Activated T-cell treated with anti-CD3 and anti-CD28 coated beads, Interleukin-2, amount 50 U/mL, for 24 hours (primary cell): ENCODE results near the gene IL20.

Experiments
- DNase-seq: peaks from one replicate; pipeline ENCODE4 v3.0.0-alpha.2; 2020
- H3K27ac Mint-ChIP-seq: 2 replicates; pipeline ENCODE4 v1.8.0; 2020; ENCODE audit warnings: mild to moderate bottlenecking, mixed read lengths
- H3K27me3 Mint-ChIP-seq: 2 replicates; pipeline ENCODE4 v1.8.0; 2020; ENCODE audit warnings: mixed read lengths
- H3K36me3 Mint-ChIP-seq: 2 replicates; pipeline ENCODE4 v1.8.0; 2020; ENCODE audit warnings: low read depth, mixed read lengths
- H3K4me1 Mint-ChIP-seq: 2 replicates; pipeline ENCODE4 v1.8.0; 2020; ENCODE audit warnings: low read depth, mixed read lengths
- H3K4me3 Mint-ChIP-seq: 2 replicates; pipeline ENCODE4 v1.8.0; 2020; ENCODE audit warnings: mild to moderate bottlenecking, moderate library complexity, mixed read lengths
- H3K9me3 Mint-ChIP-seq: 2 replicates; pipeline ENCODE4 v1.8.0; 2020; ENCODE audit warnings: mixed read lengths

IL20 gene

DNA sequence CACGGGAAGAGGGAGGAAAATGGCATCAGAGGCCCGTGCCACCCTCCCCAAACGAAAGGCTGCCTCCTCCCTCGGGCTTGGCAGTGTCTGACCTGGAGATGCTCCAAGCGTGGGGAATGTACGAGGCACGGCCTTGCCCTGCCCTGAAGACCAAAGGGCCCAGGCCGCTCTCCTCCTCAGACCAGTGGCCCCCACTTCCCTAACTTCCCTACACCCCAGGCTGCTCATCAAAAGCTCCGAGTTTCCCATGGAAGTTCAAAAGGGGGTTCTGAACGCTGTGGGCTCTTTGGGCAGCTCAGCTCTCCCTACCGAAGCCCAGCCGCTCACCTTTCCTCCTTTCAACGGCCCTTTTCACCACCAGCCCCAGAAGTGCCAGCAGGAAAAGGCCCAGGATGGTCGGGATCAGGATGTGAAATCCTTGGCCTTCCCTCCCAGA lies 44.5 kb downstream of the IL20 start:
- Mint-ChIP-seq H3K27ac (no peak overlapping the region), H3K27me3 (no peaks in the 10 kb centered on the region), H3K4me1 (peaks cover 91% of the 10 kb centered on the region), H3K9me3 (no peaks in the 10 kb centered on the region), H3K4me3 (peak overlapping the region; percentile 38), H3K36me3 (peaks cover 64% of the 10 kb centered on the region)
- no peak for DNase-seq

GRCh38 chr1:206911064-206911663 lies 45.7 kb downstream of the IL20 start:
- Mint-ChIP-seq H3K4me1 (peaks cover 91% of the 10 kb centered on the region), H3K27me3 (no peaks in the 10 kb centered on the region), H3K27ac (peak overlapping the region; percentile 55), H3K4me3 (no peak overlapping the region), H3K36me3 (peaks cover 64% of the 10 kb centered on the region), H3K9me3 (no peaks in the 10 kb centered on the region)
- DNase-seq: no peak

DNA sequence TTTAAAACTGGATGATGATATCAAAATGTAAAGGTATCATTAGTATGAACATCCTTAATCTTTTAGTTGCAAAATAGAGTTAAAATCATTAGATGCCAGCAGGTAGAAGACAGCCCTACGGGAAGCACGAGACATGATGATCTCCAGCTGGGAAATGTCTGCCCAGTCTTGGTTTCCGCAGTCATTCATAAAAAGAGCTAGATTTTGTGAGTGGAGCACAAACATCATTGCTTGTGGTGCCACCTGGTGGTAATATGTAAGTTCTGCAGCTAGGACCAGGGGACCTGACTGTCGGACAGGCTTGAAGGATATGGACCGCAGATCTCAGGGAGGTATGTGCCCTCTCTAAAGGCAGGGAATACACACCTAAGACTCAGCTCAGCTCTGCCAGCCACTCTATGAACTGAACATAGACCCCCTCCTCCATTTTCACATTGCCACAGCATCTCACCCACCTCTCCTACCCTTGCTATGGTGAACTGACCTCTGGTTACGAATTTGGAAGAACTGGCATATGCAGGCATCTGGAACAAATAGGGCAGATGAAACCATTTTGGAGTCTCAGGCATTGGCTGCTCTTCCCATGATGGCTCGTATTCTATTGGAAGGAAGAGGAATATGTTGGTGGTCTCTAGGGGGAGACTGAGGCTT lies 47.1 kb downstream of the IL20 start:
- Mint-ChIP-seq H3K36me3 (peaks cover 64% of the 10 kb centered on the region), H3K9me3 (no peaks in the 10 kb centered on the region), H3K27ac (peak overlapping the region; percentile 46), H3K4me1 (peaks cover 92% of the 10 kb centered on the region), H3K27me3 (no peaks in the 10 kb centered on the region), H3K4me3 (no peak overlapping the region)
- peak; percentile 70 for DNase-seq

GRCh38 chr1:206913766-206914537 lies 48.5 kb downstream of the IL20 start:
- Mint-ChIP-seq H3K4me3 (no peak overlapping the region), H3K4me1 (peaks cover 91% of the 10 kb centered on the region), H3K27me3 (no peaks in the 10 kb centered on the region), H3K27ac (peak overlapping the region; percentile 88), H3K9me3 (no peaks in the 10 kb centered on the region), H3K36me3 (peaks cover 59% of the 10 kb centered on the region)
- no peak for DNase-seq

DNA sequence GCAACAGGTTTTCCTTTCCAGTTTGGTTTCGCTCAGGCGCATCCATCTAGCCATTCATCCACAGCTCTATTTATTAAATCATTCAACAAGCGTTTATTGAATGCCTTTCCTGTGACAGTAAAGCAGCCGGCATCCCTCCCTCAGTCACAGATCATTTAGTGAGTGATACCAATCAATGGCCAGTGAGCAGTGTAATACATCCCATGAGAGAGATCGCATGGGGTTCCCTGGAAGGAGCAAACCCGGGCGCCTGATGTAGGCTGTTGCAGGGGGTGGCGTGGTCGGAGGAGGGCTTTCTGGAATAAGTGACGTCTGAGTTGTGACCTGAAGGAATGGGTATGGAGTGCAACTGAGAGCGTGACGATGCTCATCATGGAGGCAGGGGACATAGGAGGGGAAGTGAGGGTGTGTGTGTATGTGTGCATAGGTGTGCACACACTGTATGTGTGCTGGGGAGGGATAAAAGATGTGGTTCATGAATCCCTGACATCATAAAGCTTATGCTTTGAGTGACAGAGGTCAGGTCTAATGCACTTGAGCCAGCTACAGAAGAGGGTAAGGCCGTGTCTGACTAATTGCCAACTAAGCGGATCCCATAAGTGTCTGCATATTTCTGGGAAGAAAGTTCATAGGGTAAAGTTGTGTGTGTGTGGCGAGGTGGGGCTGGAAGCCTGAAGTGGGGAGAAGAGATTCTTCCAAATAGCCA lies 49.8 kb downstream of the IL20 start:
- DNase-seq: no peak
- peak overlapping the region; percentile 88 for H3K27ac Mint-ChIP-seq
- peaks cover 62% of the 10 kb centered on the region for H3K36me3 Mint-ChIP-seq
- H3K27me3 Mint-ChIP-seq: no peaks in the 10 kb centered on the region
- H3K4me1 Mint-ChIP-seq: peaks cover 93% of the 10 kb centered on the region
- H3K4me3 Mint-ChIP-seq: no peak overlapping the region
- H3K9me3 Mint-ChIP-seq: no peaks in the 10 kb centered on the region

- H3K27me3 Mint-ChIP-seq: no peaks in the 10 kb centered on the region
- H3K27ac Mint-ChIP-seq: peak overlapping the region; percentile 88
- H3K9me3 Mint-ChIP-seq: no peaks in the 10 kb centered on the region
- H3K4me1 Mint-ChIP-seq: peaks cover 84% of the 10 kb centered on the region
- peaks cover 65% of the 10 kb centered on the region for H3K36me3 Mint-ChIP-seq
- DNase-seq: no peak
- no peak overlapping the region for H3K4me3 Mint-ChIP-seq
Observed at GRCh38 chr1:206916000-206916709, 50.7 kb downstream of the IL20 start.

DNA sequence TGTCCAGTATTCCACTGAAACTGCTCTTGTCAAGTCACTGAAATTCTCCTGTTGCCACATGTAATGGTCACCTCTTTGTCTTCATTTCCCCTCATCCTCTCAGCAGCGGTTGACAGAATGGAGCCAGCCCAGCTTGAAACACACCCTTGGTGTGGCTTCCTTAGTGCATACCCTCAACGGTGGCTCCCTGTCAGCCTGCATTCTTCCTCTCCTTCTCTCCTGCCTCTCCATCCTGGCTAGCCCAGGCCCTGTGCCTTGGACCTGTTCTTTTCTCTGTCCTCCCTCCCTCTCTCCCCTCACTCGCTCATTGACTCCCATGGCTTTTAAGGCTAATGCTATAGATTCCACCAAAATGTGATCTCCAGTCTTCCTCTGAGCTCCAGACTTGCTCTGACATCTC lies 52.7 kb downstream of the IL20 start:
- H3K4me1 Mint-ChIP-seq: peaks cover 65% of the 10 kb centered on the region
- peak overlapping the region; percentile 88 for H3K27ac Mint-ChIP-seq
- H3K4me3 Mint-ChIP-seq: no peak overlapping the region
- peaks cover 51% of the 10 kb centered on the region for H3K36me3 Mint-ChIP-seq
- no peak for DNase-seq
- no peaks in the 10 kb centered on the region for H3K27me3 Mint-ChIP-seq
- H3K9me3 Mint-ChIP-seq: no peaks in the 10 kb centered on the region
